DOHH2 (cell line): ENCODE measurements around the gene HDX.

Experiments used
- H3F3A ChIP-seq: fragments of 200-600 bp; sonication (generic), shearing (Covaris generic); 2 replicates; pipeline ENCODE4 v1.6.0; 2016; ENCODE audit warnings: antibody characterized with exemption, mild to moderate bottlenecking; ENCODE audit not compliant: control insufficient read depth, insufficient read depth
- H3K27ac ChIP-seq: fragments of 200-600 bp; sonication (generic); 2 replicates; pipeline ENCODE4 v1.5.1; 2014; ENCODE audit warnings: low read depth, mild to moderate bottlenecking, low read length, moderate library complexity
- H3K27me3 ChIP-seq: fragments of 200-600 bp; sonication (generic); 2 replicates; pipeline ENCODE4 v1.6.1; 2014; ENCODE audit warnings: mild to moderate bottlenecking, low read length, mixed read lengths; ENCODE audit not compliant: control insufficient read depth
- H3K36me3 ChIP-seq: fragments of 200-600 bp; sonication (generic); 2 replicates; pipeline ENCODE4 v1.6.1; 2014; ENCODE audit warnings: mild to moderate bottlenecking, low read length, moderate library complexity, mixed read lengths; ENCODE audit not compliant: control insufficient read depth
- H3K4me1 ChIP-seq: fragments of 200-600 bp; sonication (generic); 2 replicates; pipeline ENCODE4 v1.6.1; 2014; ENCODE audit warnings: mild to moderate bottlenecking, low read length, mixed read lengths; ENCODE audit not compliant: control insufficient read depth
- H3K4me2 ChIP-seq: fragments of 200-600 bp; sonication (generic); 2 replicates; pipeline ENCODE4 v1.6.0; 2014; ENCODE audit warnings: mild to moderate bottlenecking, low read length, moderate library complexity
- H3K4me3 ChIP-seq: fragments of 200-600 bp; sonication (generic); 2 replicates; pipeline ENCODE4 v1.5.1; 2014; ENCODE audit warnings: mild to moderate bottlenecking, low read length, mixed read lengths
- H3K79me2 ChIP-seq: fragments of 200-600 bp; sonication (generic); 2 replicates; pipeline ENCODE4 v1.6.1; 2014; ENCODE audit warnings: mild to moderate bottlenecking, low read length, mixed read lengths; ENCODE audit not compliant: control insufficient read depth
- H3K9me2 ChIP-seq: fragments of 200-600 bp; sonication (generic); replicated peaks from 2 replicates; pipeline ENCODE4 v1.6.1; 2014; ENCODE audit warnings: mild to moderate bottlenecking, low read length, mixed read lengths; ENCODE audit not compliant: control insufficient read depth
- H3K9me3 ChIP-seq: fragments of 200-600 bp; sonication (generic); 2 replicates; pipeline ENCODE4 v1.6.1; 2014; ENCODE audit warnings: antibody characterized with exemption, low read length, mixed read lengths; ENCODE audit not compliant: control insufficient read depth, insufficient read depth
- H4K20me1 ChIP-seq: fragments of 200-600 bp; sonication (generic); 2 replicates; pipeline ENCODE4 v1.6.0; 2014; ENCODE audit warnings: low read depth, mild to moderate bottlenecking, antibody characterized with exemption, low read length, moderate library complexity; ENCODE audit not compliant: control insufficient read depth, insufficient read depth
- CTCF ChIP-seq: fragments of 200-600 bp; sonication (generic); IDR thresholded peaks from one replicate; pipeline ENCODE4 v1.5.1; 2014; ENCODE audit warnings: antibody characterized with exemption, mild to moderate bottlenecking, low read depth, low read length; ENCODE audit not compliant: poor library complexity, severe bottlenecking
- EZH2phosphoT487 ChIP-seq: fragments of 200-600 bp; sonication (generic); IDR thresholded peaks from 2 replicates; pipeline ENCODE4 v1.6.1; 2017; ENCODE audit warnings: borderline replicate concordance, mild to moderate bottlenecking, antibody characterized with exemption, low read length, moderate library complexity, mixed read lengths

Gene HDX

GRCh38 chrX:84363663-84364062 is 138.6 kb downstream of the HDX start:
- H3K27me3 ChIP-seq: no peaks in the 10 kb centered on the region
- H3F3A ChIP-seq: no peaks in the 10 kb centered on the region
- H4K20me1 ChIP-seq: no peaks in the 10 kb centered on the region
- H3K9me2 ChIP-seq: no peaks in the 10 kb centered on the region
- TF ChIP-seq EZH2phosphoT487: no peak
- TF ChIP-seq CTCF: no peak
- H3K4me3 ChIP-seq: no peak overlapping the region
- no peaks in the 10 kb centered on the region for H3K4me1 ChIP-seq
- no peak overlapping the region for H3K27ac ChIP-seq
- H3K4me2 ChIP-seq: no peak overlapping the region
- H3K79me2 ChIP-seq: no peaks in the 10 kb centered on the region
- H3K9me3 ChIP-seq: no peaks in the 10 kb centered on the region
- H3K36me3 ChIP-seq: no peaks in the 10 kb centered on the region

- no peaks in the 10 kb centered on the region for H3K4me1 ChIP-seq
- H3K9me2 ChIP-seq: no peaks in the 10 kb centered on the region
- H3K27me3 ChIP-seq: no peaks in the 10 kb centered on the region
- no peak overlapping the region for H3K4me2 ChIP-seq
- TF ChIP-seq EZH2phosphoT487 (no peak), CTCF (no peak)
- H3K79me2 ChIP-seq: no peaks in the 10 kb centered on the region
- no peaks in the 10 kb centered on the region for H3K36me3 ChIP-seq
- no peaks in the 10 kb centered on the region for H3K9me3 ChIP-seq
- no peak overlapping the region for H3K27ac ChIP-seq
- no peaks in the 10 kb centered on the region for H4K20me1 ChIP-seq
- H3K4me3 ChIP-seq: no peak overlapping the region
- H3F3A ChIP-seq: no peaks in the 10 kb centered on the region
Measured at GRCh38 chrX:84363051-84363450, 139.2 kb downstream of the HDX start.

GRCh38 chrX:84362184-84362838 is 139.9 kb downstream of the HDX start:
- Histone ChIP-seq H3K9me2 (no peaks in the 10 kb centered on the region), H3K36me3 (no peaks in the 10 kb centered on the region), H3K27me3 (no peaks in the 10 kb centered on the region), H4K20me1 (no peaks in the 10 kb centered on the region), H3F3A (no peaks in the 10 kb centered on the region), H3K4me2 (no peak overlapping the region), H3K9me3 (no peaks in the 10 kb centered on the region), H3K79me2 (no peaks in the 10 kb centered on the region), H3K27ac (no peak overlapping the region), H3K4me1 (no peaks in the 10 kb centered on the region), H3K4me3 (no peak overlapping the region)
- TF ChIP-seq CTCF (no peak), EZH2phosphoT487 (no peak)
